HG02973 (cell line): Measurements from ENCODE around the gene GUCY2F.

ENCODE experiments used
- ATAC-seq: cut with Tn5 transposase; IDR thresholded peaks from one replicate; pipeline ENCODE4 v1.9.1; 2021; ENCODE audit warnings: moderate library complexity; ENCODE audit not compliant: unreplicated experiment

The GUCY2F gene

GRCh38 chrX:109481986-109482385 lies at the start of gene GUCY2F:
GUCY2F (minus strand) TSS chrX:109482086; CDS start chrX:109475936, 6,150 bp downstream.
- no peak for ATAC-seq

GRCh38 chrX:109519001-109519400 lies 37.1 kb upstream of the GUCY2F start:
- no peak for ATAC-seq

DNA sequence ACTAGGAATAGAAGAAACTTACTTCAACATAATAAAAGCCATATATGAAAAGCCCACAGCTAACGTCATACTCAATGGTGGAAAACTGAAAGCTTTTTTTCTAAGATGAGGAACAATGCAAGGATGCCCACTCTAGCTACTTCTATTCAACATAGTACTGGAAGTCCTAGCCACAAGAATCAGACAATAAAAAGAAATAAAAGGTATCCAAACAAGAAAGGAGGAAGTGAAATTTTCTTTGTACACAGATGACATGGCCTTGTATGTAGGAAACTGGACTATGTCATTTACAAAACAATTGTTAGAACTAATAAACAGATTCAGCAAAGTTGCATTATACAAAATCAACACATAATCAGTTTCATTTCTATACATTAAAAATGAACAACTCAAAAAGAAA lies 29.2 kb upstream of the GUCY2F start:
- no peak for ATAC-seq

DNA sequence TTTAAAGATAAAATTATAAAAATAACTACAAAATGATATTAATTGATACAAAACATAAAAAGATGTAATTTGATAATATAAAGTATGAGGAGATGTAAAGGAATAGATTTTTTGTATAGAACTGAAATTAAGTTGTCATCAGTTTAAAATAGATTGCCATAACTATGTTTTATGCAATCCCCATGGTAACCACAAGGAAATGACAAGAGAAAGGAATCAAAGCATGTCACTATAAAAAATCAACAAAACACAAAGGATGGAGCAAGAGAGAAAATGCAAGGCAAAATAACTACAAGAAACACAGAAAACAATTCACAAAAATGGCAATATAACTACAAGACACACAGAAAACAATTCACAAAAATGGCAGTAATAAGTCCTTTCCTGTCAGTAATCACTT lies 27.0 kb upstream of the GUCY2F start:
- ATAC-seq, result no peak

DNA sequence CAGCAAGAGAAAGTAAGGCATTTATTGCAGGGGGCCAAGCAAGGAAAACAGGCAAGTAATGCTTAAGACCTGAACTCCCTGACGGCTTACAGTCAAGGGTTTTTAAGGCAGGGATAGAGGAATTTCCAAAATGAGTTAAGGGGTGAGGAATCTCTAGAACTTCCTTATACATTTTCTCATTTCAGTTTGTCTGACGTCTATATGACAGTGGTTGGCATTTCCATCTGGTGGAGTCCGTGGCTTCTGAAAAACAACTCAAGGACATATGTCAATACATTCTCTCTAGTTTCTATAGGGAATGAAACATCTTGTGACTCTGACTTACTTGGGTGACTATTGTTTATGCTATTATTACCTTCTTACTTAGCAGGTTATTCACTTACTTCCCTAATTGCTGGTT lies 19.3 kb upstream of the GUCY2F start:
- ATAC-seq, result no peak

- no peak for ATAC-seq
Observed at GRCh38 chrX:109498434-109498833, 16.5 kb upstream of the GUCY2F start.

DNA sequence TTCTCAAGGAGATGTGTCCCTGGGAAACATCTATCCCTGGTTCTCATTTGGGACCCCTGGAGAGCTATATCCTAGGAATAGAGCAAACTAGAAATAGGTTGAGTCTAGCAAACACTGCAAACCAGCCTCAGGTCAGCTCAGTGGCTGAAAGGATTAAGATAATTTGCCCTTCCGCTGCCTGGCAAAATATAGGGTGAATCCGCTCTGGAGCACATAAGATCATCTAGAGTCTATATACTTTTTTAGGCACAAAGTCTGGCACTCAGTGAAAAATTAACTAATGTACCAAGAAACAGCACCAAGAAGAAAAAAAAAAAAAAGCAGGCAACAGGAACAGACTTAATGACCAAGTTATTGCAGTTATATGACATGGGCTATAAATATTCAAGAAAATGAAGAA lies 7.3 kb upstream of the GUCY2F start:
- ATAC-seq, result no peak

- no peak for ATAC-seq
Observed at GRCh38 chrX:109487640-109488039, 5.8 kb upstream of the GUCY2F start.

DNA sequence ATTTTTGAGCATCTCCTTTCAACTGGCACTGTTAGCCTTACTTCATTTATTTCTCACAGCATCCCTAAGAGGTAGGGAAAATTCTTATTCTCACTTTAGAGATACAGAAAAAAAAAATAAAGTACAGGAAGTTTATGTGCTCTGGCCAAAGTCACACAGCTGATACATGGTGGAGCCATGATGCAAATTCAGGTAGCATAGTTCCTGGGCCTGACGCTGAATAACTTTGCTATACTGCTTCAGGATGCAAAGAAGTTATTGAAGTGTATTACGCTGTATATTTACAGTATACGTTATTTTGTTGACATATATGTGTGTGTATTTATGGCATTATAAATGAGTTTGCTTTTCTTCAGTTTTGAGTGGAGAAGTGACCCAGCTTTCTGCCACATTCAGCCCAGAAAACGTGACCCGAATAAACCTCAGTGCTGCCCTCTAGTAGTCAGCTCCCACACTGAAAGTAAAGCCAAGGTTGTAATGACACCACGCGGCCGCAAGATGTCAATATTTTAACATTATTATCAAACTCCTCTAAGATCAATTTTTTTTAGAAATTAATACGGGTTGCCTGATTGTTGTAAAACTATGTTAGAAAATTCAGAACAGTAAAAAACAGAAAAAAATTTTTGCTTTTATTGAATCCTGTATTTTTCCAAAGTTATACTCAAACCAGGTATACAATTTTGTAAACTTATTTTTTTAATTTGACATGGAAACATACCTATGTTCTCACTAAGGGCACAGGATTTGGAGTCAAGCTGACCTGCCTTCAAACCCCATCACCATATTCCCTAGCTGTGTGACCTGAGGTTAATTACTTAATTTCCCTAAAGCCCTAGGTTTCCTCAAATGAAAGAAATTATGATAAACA lies 3.8 kb upstream of the GUCY2F start:
- ATAC-seq, result peak; percentile 56

DNA sequence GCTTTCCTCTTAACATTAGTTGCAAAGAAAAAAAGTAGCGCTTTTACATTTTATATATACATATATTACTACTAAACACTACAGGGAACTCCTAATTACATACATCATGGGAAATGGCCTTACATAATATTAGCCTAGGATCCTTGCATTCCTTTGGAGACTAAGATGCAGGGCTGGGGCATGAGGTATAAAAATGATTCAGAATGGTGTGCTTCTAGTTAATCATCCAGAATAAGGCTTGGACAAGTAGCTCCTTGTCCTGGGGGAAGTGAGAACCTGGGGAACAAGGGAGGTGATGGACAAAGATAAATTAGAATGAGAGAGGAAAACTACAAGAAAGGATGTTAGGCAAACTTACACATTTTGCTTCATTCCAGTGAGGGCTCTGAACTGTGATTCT lies 3.0 kb upstream of the GUCY2F start:
- no peak for ATAC-seq

- ATAC-seq, result no peak
Observed at GRCh38 chrX:109475174-109475891, 6.6 kb downstream of the GUCY2F start.

- ATAC-seq, result no peak
Observed at GRCh38 chrX:109472939-109473735, 8.7 kb downstream of the GUCY2F start.

- ATAC-seq, result no peak
Observed at GRCh38 chrX:109464231-109464630, 17.7 kb downstream of the GUCY2F start.

DNA sequence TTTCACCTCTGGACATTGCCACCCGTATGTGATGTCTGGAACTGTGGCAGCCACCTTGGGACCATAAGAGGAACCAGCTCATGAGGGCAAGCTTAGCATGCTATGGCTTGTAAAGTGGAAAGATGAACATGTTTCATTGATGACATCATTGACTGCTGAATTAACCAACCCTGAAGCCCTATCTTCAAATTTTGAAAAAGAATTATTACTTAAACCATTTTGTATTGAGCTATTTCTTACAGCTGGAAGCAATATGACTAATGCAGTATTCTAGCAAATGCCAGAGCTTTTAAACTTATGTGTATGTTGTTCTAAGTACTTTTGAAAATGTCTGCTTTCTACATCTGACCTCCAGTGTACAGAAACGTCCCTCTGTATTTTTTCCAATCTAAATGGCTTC lies 18.1 kb downstream of the GUCY2F start:
- no peak for ATAC-seq

- ATAC-seq, result no peak
Observed at GRCh38 chrX:109448282-109448938, 33.5 kb downstream of the GUCY2F start.

DNA sequence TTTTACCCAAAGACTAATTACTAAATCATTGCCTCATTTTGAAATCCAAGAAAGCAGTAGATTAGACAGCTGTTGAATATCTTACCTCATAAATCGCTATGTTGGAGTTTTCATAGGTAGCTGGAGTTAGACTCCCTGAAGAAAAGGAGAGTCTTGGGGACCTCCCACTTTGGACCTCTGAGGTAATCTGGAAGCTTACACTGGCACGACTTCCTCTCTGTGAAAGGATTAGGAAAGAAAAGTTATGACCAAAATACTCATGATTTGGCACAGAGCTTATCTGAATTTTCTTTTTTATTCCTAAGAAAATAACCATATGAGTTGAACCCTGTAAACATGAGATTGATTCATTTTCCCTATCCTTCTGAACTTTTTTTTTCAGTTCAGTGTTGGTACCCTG lies 40.6 kb downstream of the GUCY2F start:
- ATAC-seq, result no peak

DNA sequence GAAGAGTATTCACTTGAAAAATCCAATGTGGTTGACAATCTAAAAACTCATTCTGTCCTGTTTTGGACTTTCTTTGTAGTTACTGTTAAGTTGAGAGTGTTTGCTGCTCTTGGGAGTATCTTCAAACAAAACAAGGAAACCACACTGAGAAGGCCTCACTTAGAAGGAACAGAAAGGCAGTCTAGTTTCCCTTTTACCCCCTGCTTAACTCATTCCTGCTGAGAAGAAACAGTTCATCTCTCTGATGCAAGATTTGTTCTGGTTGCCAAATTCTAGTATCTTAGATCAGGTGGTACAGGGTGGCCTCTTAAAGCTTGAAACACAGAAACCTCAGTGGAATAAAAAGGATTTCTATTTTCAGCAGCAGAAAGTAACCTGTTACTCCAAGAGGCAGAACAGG lies 41.4 kb downstream of the GUCY2F start:
- peak; percentile 93 for ATAC-seq

DNA sequence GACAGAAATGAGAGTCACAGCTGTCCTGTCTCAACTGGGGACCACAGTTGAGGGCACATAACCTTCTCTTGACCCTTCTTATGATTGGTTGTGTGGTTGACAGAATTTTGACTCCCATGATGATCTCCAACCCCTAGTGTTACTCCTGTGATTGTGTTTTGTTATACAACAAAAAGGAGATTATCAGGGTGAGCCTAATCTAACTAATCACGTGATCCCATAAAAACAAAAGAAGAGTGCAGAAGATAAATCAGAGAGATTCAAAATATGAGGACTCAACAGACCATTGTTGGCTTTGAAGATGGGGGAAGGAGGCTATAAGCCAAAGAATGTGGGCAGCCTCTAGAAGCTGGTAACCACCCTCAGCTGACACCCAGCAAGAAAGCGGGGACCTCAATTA lies 72.7 kb downstream of the GUCY2F start:
- ATAC-seq, result no peak

DNA sequence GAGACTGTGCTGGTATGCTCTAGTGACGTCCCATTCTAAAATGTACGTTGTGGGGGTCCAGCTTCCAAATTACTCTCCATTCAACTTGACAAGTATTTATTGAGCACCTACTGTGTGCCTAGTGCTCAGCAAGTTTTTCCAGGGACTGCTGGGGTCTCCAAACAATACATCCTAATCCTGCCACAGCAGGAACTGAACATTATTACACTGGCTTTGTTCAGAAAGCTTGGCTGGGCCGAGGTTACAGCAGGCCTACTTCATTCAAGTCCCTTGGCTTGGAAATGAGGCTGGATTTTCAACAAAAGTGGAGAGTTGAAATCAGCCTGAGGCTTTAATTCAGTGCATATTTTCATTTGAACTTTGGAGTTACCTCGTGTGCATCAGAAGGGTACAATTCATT lies 78.0 kb downstream of the GUCY2F start:
- ATAC-seq, result no peak

DNA sequence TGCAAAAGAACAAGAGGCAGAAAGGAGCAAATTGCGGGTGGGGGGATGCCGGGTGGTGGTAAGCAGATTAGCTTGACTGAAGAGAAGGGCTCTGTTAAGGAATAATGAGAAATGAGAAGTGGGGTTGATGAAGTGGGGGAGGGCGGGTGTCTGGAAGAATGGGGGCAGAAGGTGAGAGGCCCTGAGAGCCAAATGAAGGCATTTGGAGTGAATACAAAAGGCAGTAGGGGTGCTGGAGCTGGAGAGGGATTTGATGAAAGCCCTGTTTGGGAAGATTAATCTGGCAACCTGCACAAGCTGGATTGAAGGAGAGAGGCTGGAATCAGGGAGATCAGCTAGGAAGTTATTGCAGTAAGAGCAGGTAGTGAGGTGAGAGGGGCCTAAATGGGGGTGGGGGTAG lies 82.1 kb downstream of the GUCY2F start:
- ATAC-seq, result no peak

DNA sequence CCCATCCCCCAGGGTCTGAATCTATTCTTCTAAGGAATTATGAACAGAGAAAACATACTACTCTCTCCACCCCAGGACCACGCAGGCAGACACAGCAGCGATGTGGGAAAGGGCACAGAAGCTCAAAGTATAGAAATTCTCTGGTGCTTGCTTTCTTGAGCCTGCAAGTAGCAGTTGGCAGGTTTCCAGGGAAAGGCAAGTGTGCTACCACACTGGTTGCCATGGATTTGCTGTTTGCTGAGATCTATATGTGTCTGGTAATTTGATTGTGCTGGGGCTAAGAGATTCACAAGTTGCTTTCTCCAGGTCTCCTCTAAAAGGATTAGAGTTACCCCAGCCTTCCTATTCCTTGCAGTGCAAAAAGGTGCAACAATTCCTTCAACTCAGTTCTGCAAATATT lies 83.1 kb downstream of the GUCY2F start:
- ATAC-seq, result no peak
